ENCODE measurements around the gene MAD1L1. TPM values are rescaled to one million over a fixed set of nuclear protein-coding genes. Genes with fewer than 3 reads are reported as not detected.
A peak's percentile ranks its signal among the peaks of the same experiment; 100 is the strongest.

The MAD1L1 gene
- total RNA-seq, 2 experiments from 2014 or later, result 157 to 160 TPM

- TF ChIP-seq, protein P1, sequence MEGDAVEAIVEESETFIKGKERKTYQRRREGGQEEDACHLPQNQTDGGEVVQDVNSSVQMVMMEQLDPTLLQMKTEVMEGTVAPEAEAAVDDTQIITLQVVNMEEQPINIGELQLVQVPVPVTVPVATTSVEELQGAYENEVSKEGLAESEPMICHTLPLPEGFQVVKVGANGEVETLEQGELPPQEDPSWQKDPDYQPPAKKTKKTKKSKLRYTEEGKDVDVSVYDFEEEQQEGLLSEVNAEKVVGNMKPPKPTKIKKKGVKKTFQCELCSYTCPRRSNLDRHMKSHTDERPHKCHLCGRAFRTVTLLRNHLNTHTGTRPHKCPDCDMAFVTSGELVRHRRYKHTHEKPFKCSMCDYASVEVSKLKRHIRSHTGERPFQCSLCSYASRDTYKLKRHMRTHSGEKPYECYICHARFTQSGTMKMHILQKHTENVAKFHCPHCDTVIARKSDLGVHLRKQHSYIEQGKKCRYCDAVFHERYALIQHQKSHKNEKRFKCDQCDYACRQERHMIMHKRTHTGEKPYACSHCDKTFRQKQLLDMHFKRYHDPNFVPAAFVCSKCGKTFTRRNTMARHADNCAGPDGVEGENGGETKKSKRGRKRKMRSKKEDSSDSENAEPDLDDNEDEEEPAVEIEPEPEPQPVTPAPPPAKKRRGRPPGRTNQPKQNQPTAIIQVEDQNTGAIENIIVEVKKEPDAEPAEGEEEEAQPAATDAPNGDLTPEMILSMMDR (IDR thresholded peaks at IDR 0.05), result no peak
- Histone ChIP-seq H3K27me3 (ENCODE audit: control insufficient read depth in 1 of 2, insufficient read depth in 2 of 2, low read length in 2 of 2) (no peaks in the 10 kb centered on the region), H3K9me3 (ENCODE audit: control insufficient read depth in 1 of 2, insufficient read depth in 1 of 2, low read length in 2 of 2) (no peaks in the 10 kb centered on the region), H3K4me1 (ENCODE audit: insufficient read depth, low read length) (peaks cover 43% of the 10 kb centered on the region), H3K27ac (ENCODE audit: low read depth in 1 of 2, low read length in 2 of 2) (peak overlapping the region; percentile 55 to 64), H3K4me3 (ENCODE audit: low read length) (peak overlapping the region; percentile 41), H3K36me3 (ENCODE audit: insufficient read depth, low read length) (no peaks in the 10 kb centered on the region)
- Mint-ChIP-seq H3K4me3 (peak overlapping the region; percentile 6), H3K9me3 (no peaks in the 10 kb centered on the region), H3K27ac (peak overlapping the region; percentile 85), H3K4me1 (ENCODE audit: low read depth) (peaks cover 28% of the 10 kb centered on the region), H3K36me3 (ENCODE audit: low read depth) (no peaks in the 10 kb centered on the region), H3K27me3 (no peaks in the 10 kb centered on the region)
- intact Hi-C loops (cut with DNase I, micrococcal nuclease), result no loop called here
- peak; percentile 1 to 70 (median 49) for DNase-seq
- ChIA-PET POLR2A (interaction anchor here (1.5 kb wide), 1 partner anchor 28 kb away, joined by 8 read pairs; no protein-coding TSS in a partner anchor), CTCF (no interaction called here)
- peak; percentile 94 for ATAC-seq (ENCODE audit: poor library complexity)
These were observed 166.4 kb downstream of the MAD1L1 start for GRCh38 chr7:2066251-2066919.

- peak overlapping the region; percentile 55 for H3K27ac Mint-ChIP-seq
- H3K9me3 ChIP-seq (ENCODE audit: control insufficient read depth in 1 of 2, insufficient read depth in 1 of 2, low read length in 2 of 2), result peaks cover 0 to 1% of the 10 kb centered on the region in 2 experiments
- H3K4me3 ChIP-seq (ENCODE audit: low read length), result no peak overlapping the region
- H3K4me1 Mint-ChIP-seq (ENCODE audit: low read depth), result peaks cover 28% of the 10 kb centered on the region
- no peaks in the 10 kb centered on the region for H3K9me3 Mint-ChIP-seq
- H3K27ac ChIP-seq (ENCODE audit: low read depth in 1 of 2, low read length in 2 of 2), result no peak overlapping the region
- H3K27me3 Mint-ChIP-seq, result no peaks in the 10 kb centered on the region
- intact Hi-C loops (cut with DNase I, micrococcal nuclease), result no loop called here
- DNase-seq, result no peak
- TF ChIP-seq, protein P1 (IDR thresholded peaks at IDR 0.05), result no peak
- CTCF ChIA-PET, result no interaction called here
- peaks cover 43% of the 10 kb centered on the region for H3K4me1 ChIP-seq (ENCODE audit: insufficient read depth, low read length)
- ATAC-seq (ENCODE audit: poor library complexity), result no peak
- POLR2A ChIA-PET, result interaction anchor here (1.5 kb wide), 1 partner anchor 27 kb away, joined by 8 read pairs; no protein-coding TSS in a partner anchor
- H3K27me3 ChIP-seq (ENCODE audit: control insufficient read depth in 1 of 2, insufficient read depth in 2 of 2, low read length in 2 of 2), result no peaks in the 10 kb centered on the region
- no peaks in the 10 kb centered on the region for H3K36me3 Mint-ChIP-seq (ENCODE audit: low read depth)
- H3K36me3 ChIP-seq (ENCODE audit: insufficient read depth, low read length), result no peaks in the 10 kb centered on the region
- no peak overlapping the region for H3K4me3 Mint-ChIP-seq
These were observed 167.2 kb downstream of the MAD1L1 start for GRCh38 chr7:2065528-2065927.

DNA sequence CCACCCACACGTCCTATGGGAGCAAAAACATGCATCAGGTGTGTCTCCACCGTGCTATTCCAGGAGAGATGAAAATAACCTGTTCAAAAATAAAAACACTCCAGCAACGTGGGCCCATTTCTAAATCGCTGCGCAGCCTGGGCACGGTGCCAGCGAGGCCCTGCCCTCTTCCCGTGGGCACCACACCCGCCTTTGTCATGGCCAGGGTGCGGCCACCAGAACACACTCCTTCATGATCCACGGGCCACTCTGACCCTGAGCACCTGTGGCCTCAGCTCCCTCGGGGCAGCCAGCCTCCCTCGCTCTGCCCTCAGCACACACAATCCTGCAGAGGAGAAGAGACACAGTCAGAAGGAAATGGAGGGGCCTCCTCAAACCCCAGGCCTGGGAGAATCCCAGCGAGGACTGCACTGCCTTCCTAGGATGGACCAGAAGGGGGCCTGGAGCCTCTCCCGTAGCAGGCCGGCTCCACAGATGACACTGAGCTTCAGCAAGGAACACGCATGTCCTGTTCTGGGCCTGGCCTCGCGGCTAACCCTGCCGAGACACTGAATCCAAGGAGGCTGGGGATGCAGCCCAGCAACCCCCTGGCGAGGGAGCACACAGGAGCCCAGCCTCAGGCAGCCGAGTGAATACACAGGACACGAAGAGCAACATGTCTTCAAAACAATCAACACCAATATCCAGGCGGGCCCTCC lies 169.0 kb downstream of the MAD1L1 start:
- H3K4me3 ChIP-seq (ENCODE audit: low read length), result no peak overlapping the region
- H3K36me3 ChIP-seq (ENCODE audit: insufficient read depth, low read length), result no peaks in the 10 kb centered on the region
- intact Hi-C loops (cut with DNase I, micrococcal nuclease), result no loop called here
- H3K27ac ChIP-seq (ENCODE audit: low read depth in 1 of 2, low read length in 2 of 2), result no peak overlapping the region
- H3K9me3 Mint-ChIP-seq, result no peaks in the 10 kb centered on the region
- H3K4me1 ChIP-seq (ENCODE audit: insufficient read depth, low read length), result peaks cover 43% of the 10 kb centered on the region
- peak in 1 of 14 experiments; percentile 20 for DNase-seq
- H3K36me3 Mint-ChIP-seq (ENCODE audit: low read depth), result no peaks in the 10 kb centered on the region
- H3K27me3 Mint-ChIP-seq, result no peaks in the 10 kb centered on the region
- H3K4me1 Mint-ChIP-seq (ENCODE audit: low read depth), result peaks cover 28% of the 10 kb centered on the region
- H3K27ac Mint-ChIP-seq, result peak overlapping the region; percentile 55
- H3K9me3 ChIP-seq (ENCODE audit: control insufficient read depth in 1 of 2, insufficient read depth in 1 of 2, low read length in 2 of 2), result peaks cover 0 to 14% of the 10 kb centered on the region in 2 experiments
- POLR2A ChIA-PET, result no interaction called here
- no peak for ATAC-seq (ENCODE audit: poor library complexity)
- CTCF ChIA-PET, result no interaction called here
- no peaks in the 10 kb centered on the region for H3K27me3 ChIP-seq (ENCODE audit: control insufficient read depth in 1 of 2, insufficient read depth in 2 of 2, low read length in 2 of 2)
- TF ChIP-seq, protein P1 (IDR thresholded peaks at IDR 0.05), result no peak
- H3K4me3 Mint-ChIP-seq, result no peak overlapping the region
